H1 (cell line): ENCODE measurements around the gene FHIT. TPM values are rescaled to one million over a fixed set of nuclear protein-coding genes. Genes with fewer than 3 reads are reported as not detected.

ENCODE experiments used
- CTCF ChIA-PET: fragments of 300-600 bp; sonication (Branson Sonifier 250); formaldehyde crosslinking; loops from one replicate; lab custom pipeline; 2021; ENCODE audit not compliant: partially characterized antibody; lab: Charles Lee
- POLR2A ChIA-PET: fragments of 300-600 bp; sonication (Branson Sonifier 250); formaldehyde crosslinking; loops from one replicate; lab custom pipeline; 2021; ENCODE audit warnings: inconsistent platforms; ENCODE audit not compliant: partially characterized antibody; lab: Charles Lee
- DNase-seq, 2 experiments: peaks; one replicate each; pipeline versions ENCODE4 v3.0.0 to v3.0.0-alpha.2; 2010 to 2022; ENCODE audit warnings: low spot score in 2 of 2, low read depth in 1 of 2, mixed read lengths in 1 of 2
- FAIRE-seq: peaks from 2 replicates; lab custom pipeline; 2011; peaks lifted over from hg19 to GRCh38; lab: Jason Lieb, UNC
- H2AFZ ChIP-seq: 2 replicates; pipeline ENCODE4 v1.8.1; 2012; ENCODE audit warnings: low read length, inconsistent platforms
- H2AK5ac ChIP-seq: 2 replicates; pipeline ENCODE4 v1.6.1; 2013; ENCODE audit warnings: low read depth, low read length
- H2BK120ac ChIP-seq: replicated peaks from 2 replicates; pipeline ENCODE3; 2013; ENCODE audit warnings: low read depth, low read length, inconsistent platforms
- H2BK12ac ChIP-seq: 2 replicates; pipeline ENCODE4 v1.6.1; 2013; ENCODE audit warnings: low read depth, low read length
- H2BK15ac ChIP-seq: 2 replicates; pipeline ENCODE4 v1.6.1; 2013; ENCODE audit warnings: low read length
- H2BK20ac ChIP-seq: 2 replicates; pipeline ENCODE4 v1.6.1; 2013; ENCODE audit warnings: low read length
- H2BK5ac ChIP-seq: 2 replicates; pipeline ENCODE4 v1.6.1; 2013; ENCODE audit warnings: low read depth, low read length
- H3K14ac ChIP-seq: 2 replicates; pipeline ENCODE4 v1.6.1; 2013; ENCODE audit warnings: inconsistent platforms; ENCODE audit not compliant: insufficient read length
- H3K18ac ChIP-seq: 2 replicates; pipeline ENCODE4 v1.6.1; 2013; ENCODE audit warnings: low read length; ENCODE audit errors: extremely low read depth
- H3K23ac ChIP-seq: 2 replicates; pipeline ENCODE4 v1.6.1; 2013; ENCODE audit warnings: inconsistent platforms; ENCODE audit not compliant: insufficient read length
- H3K23me2 ChIP-seq: 2 replicates; pipeline ENCODE4 v1.6.1; 2013; ENCODE audit warnings: low read depth, low read length
- H3K27ac ChIP-seq: 2 replicates; pipeline ENCODE4 v1.6.1; 2011; ENCODE audit warnings: low read depth, low read length, inconsistent platforms
- H3K27me3 ChIP-seq, 4 experiments: replicated peaks in 1 of 4; 1 replicate in 1 of 4; 2 replicates in 3 of 4; pipeline versions ENCODE4 v1.6.1 to v1.8.1; 2011 to 2013; ENCODE audit warnings: low read length in 3 of 4, mild to moderate bottlenecking in 3 of 4, inconsistent platforms in 2 of 4, mixed read lengths in 2 of 4, moderate library complexity in 1 of 4; ENCODE audit not compliant: control insufficient read depth in 3 of 4, insufficient read depth in 3 of 4; ENCODE audit errors: extremely low read depth in 1 of 4
- H3K36me3 ChIP-seq, 4 experiments: 2 replicates each; pipeline versions ENCODE4 v1.6.1 to v1.8.1; 2011 to 2013; ENCODE audit warnings: mild to moderate bottlenecking in 4 of 4, low read length in 3 of 4, moderate library complexity in 2 of 4, control low read depth in 1 of 4, inconsistent platforms in 1 of 4; ENCODE audit not compliant: insufficient read depth in 4 of 4, control insufficient read depth in 2 of 4
- H3K4ac ChIP-seq: replicated peaks from 2 replicates; pipeline ENCODE3; 2013; ENCODE audit warnings: low read length, low read depth, mixed read lengths, inconsistent platforms; ENCODE audit not compliant: insufficient read length
- H3K4me1 ChIP-seq, 4 experiments: replicated peaks in 1 of 4; 1 replicate in 1 of 4; 2 replicates in 3 of 4; pipeline versions ENCODE4 v1.6.1 to v1.8.1; 2011 to 2013; ENCODE audit warnings: low read length in 3 of 4, inconsistent platforms in 2 of 4, mixed read lengths in 1 of 4; ENCODE audit not compliant: insufficient read depth in 4 of 4, control insufficient read depth in 3 of 4
- H3K4me2 ChIP-seq, 2 experiments: 2 replicates each; pipeline versions ENCODE4 v1.6.1 to v1.8.1; 2011 to 2013; ENCODE audit warnings: low read depth in 2 of 2, low read length in 2 of 2, control low read depth in 1 of 2, inconsistent platforms in 1 of 2, mild to moderate bottlenecking in 1 of 2; ENCODE audit not compliant: insufficient read depth in 1 of 2
- H3K4me3 ChIP-seq, 4 experiments: fragments of 200-600, 300-600 bp in 1 of 4; sonication (generic), shearing (Covaris generic), sonication (Bioruptor Twin) in 1 of 4; 2 replicates each; pipeline versions ENCODE4 v1.5.1 to v1.8.1; 2011 to 2016; ENCODE audit warnings: low read length in 4 of 4, low read depth in 3 of 4, control low read depth in 2 of 4, inconsistent platforms in 2 of 4, mild to moderate bottlenecking in 2 of 4, mixed read lengths in 1 of 4, moderate library complexity in 1 of 4; ENCODE audit not compliant: insufficient read depth in 2 of 4; ENCODE audit errors: extremely low read depth in 1 of 4
- H3K56ac ChIP-seq: replicated peaks from 2 replicates; pipeline ENCODE3; 2013; ENCODE audit warnings: low read depth, mild to moderate bottlenecking, mixed read lengths, low read length, inconsistent platforms; ENCODE audit not compliant: insufficient read length
- H3K79me1 ChIP-seq: 2 replicates; pipeline ENCODE4 v1.6.1; 2013; ENCODE audit warnings: low read depth, low read length, control low read depth
- H3K79me2 ChIP-seq, 2 experiments: 2 replicates each; pipeline versions ENCODE4 v1.6.1 to v1.8.1; 2012 to 2013; ENCODE audit warnings: low read length in 2 of 2, mild to moderate bottlenecking in 2 of 2, inconsistent platforms in 1 of 2; ENCODE audit not compliant: insufficient read depth in 2 of 2, control insufficient read depth in 1 of 2
- H3K9ac ChIP-seq, 4 experiments: replicated peaks in 1 of 4; 1 replicate in 1 of 4; 2 replicates in 3 of 4; pipeline versions ENCODE4 v1.6.1 to v1.8.1; 2011 to 2013; ENCODE audit warnings: low read depth in 3 of 4, low read length in 3 of 4, control low read depth in 2 of 4, mild to moderate bottlenecking in 2 of 4, moderate library complexity in 2 of 4, inconsistent platforms in 1 of 4; ENCODE audit errors: extremely low read depth in 1 of 4
- H3K9me3 ChIP-seq, 2 experiments: 2 replicates each; pipeline versions ENCODE4 v1.6.1 to v1.8.1; 2012 to 2013; ENCODE audit warnings: mild to moderate bottlenecking in 2 of 2, moderate library complexity in 2 of 2, control low read depth in 1 of 2, inconsistent platforms in 1 of 2, low read depth in 1 of 2, low read length in 1 of 2, mixed read lengths in 1 of 2; ENCODE audit not compliant: insufficient read depth in 2 of 2
- H4K20me1 ChIP-seq, 2 experiments: replicated peaks in 1 of 2; 2 replicates each; pipeline versions ENCODE3 to v1.8.1; 2011 to 2013; ENCODE audit warnings: inconsistent platforms in 2 of 2, low read length in 2 of 2, mild to moderate bottlenecking in 1 of 2; ENCODE audit not compliant: insufficient read depth in 2 of 2, control insufficient read depth in 1 of 2
- H4K5ac ChIP-seq: 2 replicates; pipeline ENCODE4 v1.6.1; 2013; ENCODE audit warnings: low read length, low read depth, mixed read lengths, inconsistent platforms; ENCODE audit not compliant: insufficient read length
- H4K8ac ChIP-seq: 2 replicates; pipeline ENCODE4 v1.8.0; 2013; ENCODE audit warnings: mild to moderate bottlenecking, moderate library complexity, low read length, inconsistent platforms; ENCODE audit not compliant: insufficient read depth; ENCODE audit errors: extremely low read depth
- H4K91ac ChIP-seq: replicated peaks from 2 replicates; pipeline ENCODE3; 2013; ENCODE audit warnings: low read length, mixed read lengths, inconsistent platforms; ENCODE audit not compliant: insufficient read length
- ATF2 ChIP-seq: IDR thresholded peaks from 2 replicates; pipeline ENCODE4 v1.6.1; 2012; ENCODE audit warnings: low read length, inconsistent platforms
- HDAC2 ChIP-seq, 2 experiments: fragments of 300-600 bp in 1 of 2; sonication (generic) in 1 of 2; IDR thresholded peaks; 2 replicates each; pipeline ENCODE4 v1.6.1; 2011 to 2012; ENCODE audit warnings: low read depth in 2 of 2, low read length in 2 of 2, mild to moderate bottlenecking in 2 of 2, moderate library complexity in 2 of 2, borderline replicate concordance in 1 of 2, inconsistent platforms in 1 of 2
- RBBP5 ChIP-seq: IDR thresholded peaks from 2 replicates; pipeline ENCODE4 v1.7.1; 2012; ENCODE audit warnings: low read depth, mild to moderate bottlenecking, inconsistent platforms, low read length, moderate library complexity, borderline replicate concordance
- RFX5 ChIP-seq: IDR thresholded peaks from 2 replicates; pipeline ENCODE4 v1.6.1; 2011; ENCODE audit warnings: low read depth, low read length, improper control_type of control experiment, borderline replicate concordance
- SP2 ChIP-seq: IDR thresholded peaks from 2 replicates; pipeline ENCODE4 v1.6.1; 2012; ENCODE audit warnings: mild to moderate bottlenecking, low read length, inconsistent platforms
- SP4 ChIP-seq: IDR thresholded peaks from 2 replicates; pipeline ENCODE4 v1.6.1; 2012; ENCODE audit warnings: low read length, inconsistent platforms
- TBP ChIP-seq: IDR thresholded peaks from 2 replicates; pipeline ENCODE4 v1.6.1; 2011; ENCODE audit warnings: low read depth, low read length, improper control_type of control experiment
- WGBS, 2 experiments: shearing (Covaris generic) in 1 of 2; methylation state at CpG; one replicate each; pipeline versions ENCODE4 v1.1.6 to v1.1.7; 2013 to 2015; ENCODE audit warnings: low lambda C conversion rate in 2 of 2, mixed read lengths in 2 of 2, inconsistent platforms in 1 of 2, low coverage in 1 of 2, missing lambda C conversion rate in 1 of 2; ENCODE audit not compliant: insufficient replicate concordance in 2 of 2, insufficient coverage in 1 of 2, insufficient read length in 1 of 2; ENCODE audit errors: extremely low coverage in 1 of 2, missing lambda C conversion rate in 1 of 2; 5-methylcytosine and 5-hydroxymethylcytosine counted together
- polyA plus RNA-seq, 7 experiments: library from polyadenylated mRNA; depleted of rRNA in 3 of 7; stranded (reverse) in 5 of 7; unstranded in 2 of 7; fragments of >200 nt in 5 of 7; fragments of 200-250 nt in 2 of 7; gene quantifications; 1 replicate in 5 of 7; 2 replicates in 1 of 7; 4 replicates in 1 of 7; pipeline versions ENCODE4 v1.2.1 to v1.2.3, GENCODE V29; 2011 to 2013; ENCODE audit warnings: missing spikeins in 2 of 7, mixed read lengths in 2 of 7
- total RNA-seq: library from RNA; stranded (reverse); fragmentation: NEBNext Ultra II Directional; extraction: Animal tissue kit (Norgen Biotek cat#: 25700); gene quantifications from 2 replicates; pipeline ENCODE4 v1.2.1, GENCODE V29; 2021
- TF ChIP-seq, protein P1 (sequence below), 3 experiments: IDR thresholded peaks; 1 replicate in 2 of 3; 2 replicates in 1 of 3; pipeline versions ENCODE4 v1.5.1 to v1.6.1; 2011; ENCODE audit warnings: low read length in 3 of 3, mild to moderate bottlenecking in 3 of 3, inconsistent platforms in 2 of 3, low read depth in 1 of 3, moderate library complexity in 1 of 3; ENCODE audit not compliant: insufficient read depth in 1 of 3; ENCODE audit errors: control extremely low read depth in 1 of 3

FHIT gene
- total and polyA plus RNA-seq, 2 of the 8 experiments (the other 6 are each of a cell fraction or from before 2014, with no cell fraction given): 1.2 to 3.2 TPM

DNA sequence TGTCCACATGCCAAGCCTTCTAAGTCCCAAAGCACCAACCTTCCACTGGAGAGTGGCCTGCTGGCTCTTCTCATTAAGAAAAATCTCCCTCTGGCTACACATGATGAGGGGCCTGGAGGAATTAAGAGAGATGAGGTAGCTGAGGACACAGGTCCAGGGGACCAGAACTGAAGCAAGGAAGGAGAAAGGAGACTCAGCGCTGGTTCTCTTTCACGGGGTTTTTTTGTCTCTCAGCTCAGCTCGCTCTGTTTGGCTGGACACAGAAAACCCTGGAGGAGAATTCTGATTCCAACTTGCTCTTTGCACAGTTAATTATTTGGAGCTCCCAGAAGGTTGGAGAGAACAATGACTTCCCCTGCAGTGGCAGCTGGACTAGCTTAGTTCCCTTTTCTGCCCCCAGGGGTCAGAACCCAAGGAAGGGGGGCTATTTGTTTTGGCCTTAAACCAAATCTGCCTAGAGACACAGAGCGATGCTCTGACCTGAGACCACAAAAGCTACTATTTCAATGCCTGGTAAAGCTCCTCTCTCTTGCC lies 507.6 kb downstream of the FHIT start:
- H3K4me2 ChIP-seq: no peak overlapping the region; a peak in 1 of 4 replicates
- H3K27me3 ChIP-seq: peaks cover 0 to 2% (median 0%) of the 10 kb centered on the region in 4 experiments; a peak in 1 of 7 replicates
- CTCF ChIA-PET: interaction anchor here (0.6 to 4.8 kb wide), 26 partner anchors 11 to 1443 kb away, joined by 3 to 45 read pairs (median 4); no protein-coding TSS in a partner anchor
- TF ChIP-seq RFX5 (peak; percentile 82), HDAC2 (IDR thresholded peaks at IDR 0.05; ENCODE audit: borderline replicate concordance in 1 of 2, low read depth in 2 of 2, low read length in 2 of 2) (no peak), SP4 (no peak), RBBP5 (no peak), TBP (no peak), SP2 (no peak), ATF2 (no peak)
- TF ChIP-seq, protein P1, sequence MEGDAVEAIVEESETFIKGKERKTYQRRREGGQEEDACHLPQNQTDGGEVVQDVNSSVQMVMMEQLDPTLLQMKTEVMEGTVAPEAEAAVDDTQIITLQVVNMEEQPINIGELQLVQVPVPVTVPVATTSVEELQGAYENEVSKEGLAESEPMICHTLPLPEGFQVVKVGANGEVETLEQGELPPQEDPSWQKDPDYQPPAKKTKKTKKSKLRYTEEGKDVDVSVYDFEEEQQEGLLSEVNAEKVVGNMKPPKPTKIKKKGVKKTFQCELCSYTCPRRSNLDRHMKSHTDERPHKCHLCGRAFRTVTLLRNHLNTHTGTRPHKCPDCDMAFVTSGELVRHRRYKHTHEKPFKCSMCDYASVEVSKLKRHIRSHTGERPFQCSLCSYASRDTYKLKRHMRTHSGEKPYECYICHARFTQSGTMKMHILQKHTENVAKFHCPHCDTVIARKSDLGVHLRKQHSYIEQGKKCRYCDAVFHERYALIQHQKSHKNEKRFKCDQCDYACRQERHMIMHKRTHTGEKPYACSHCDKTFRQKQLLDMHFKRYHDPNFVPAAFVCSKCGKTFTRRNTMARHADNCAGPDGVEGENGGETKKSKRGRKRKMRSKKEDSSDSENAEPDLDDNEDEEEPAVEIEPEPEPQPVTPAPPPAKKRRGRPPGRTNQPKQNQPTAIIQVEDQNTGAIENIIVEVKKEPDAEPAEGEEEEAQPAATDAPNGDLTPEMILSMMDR (IDR thresholded peaks at IDR 0.05; ENCODE audit: control extremely low read depth in 1 of 3, insufficient read depth in 1 of 3, low read depth in 1 of 3, low read length in 3 of 3): peak in 2 of 3 experiments; percentile 12 to 41; a peak in 2 of 4 replicates

More for the DNA sequence above, 507.6 kb downstream of the FHIT start:
- Histone ChIP-seq H2BK15ac (no peak overlapping the region), H3K23ac (no peak overlapping the region), H3K9ac (no peak overlapping the region), H2AFZ (no peak overlapping the region), H2BK12ac (no peak overlapping the region), H3K27ac (no peak overlapping the region), H4K91ac (no peak overlapping the region), H3K4ac (no peak overlapping the region), H3K79me2 (no peaks in the 10 kb centered on the region), H4K20me1 (no peaks in the 10 kb centered on the region), H3K23me2 (no peaks in the 10 kb centered on the region), H2BK20ac (no peak overlapping the region; the same call in 1 of the 2 replicates), H3K56ac (no peak overlapping the region), H4K8ac (no peak overlapping the region), H2BK5ac (no peak overlapping the region), H3K18ac (0 out of 2 replicates have a peak overlapping the region, but pooled peaks have one; percentile 10), H3K4me3 (no peak overlapping the region), H4K5ac (no peak overlapping the region), H3K36me3 (no peaks in the 10 kb centered on the region), H2AK5ac (no peak overlapping the region), H3K9me3 (no peaks in the 10 kb centered on the region; a peak in 1 of 4 replicates), H3K4me1 (peaks cover 0 to 16% (median 10%) of the 10 kb centered on the region in 4 experiments; a peak in 4 of 7 replicates), H2BK120ac (peak overlapping the region; percentile 45), H3K79me1 (no peaks in the 10 kb centered on the region), H3K14ac (no peak overlapping the region)
- POLR2A ChIA-PET: no interaction called here
- FAIRE-seq: peak; percentile 66
- WGBS, 2 experiments: 80% methylated on average over 2 of the region's 4 CpGs; no CpG with 5 or more reads in 1 of the 2 experiments
- peak in 1 of 2 experiments; percentile 48 for DNase-seq
